Measurements from ENCODE around the gene ANKRD31.

Gene ANKRD31

GRCh38 chr5:75023368-75024159 lies 213.1 kb downstream of the ANKRD31 start:
- DNase-seq, result no peak

- no peak for DNase-seq
These were observed 214.9 kb downstream of the ANKRD31 start for GRCh38 chr5:75021800-75022199.

- no peak for DNase-seq
These were observed 215.5 kb downstream of the ANKRD31 start for GRCh38 chr5:75021219-75021618.

- no peak for DNase-seq
These were observed 216.5 kb downstream of the ANKRD31 start for GRCh38 chr5:75020016-75020656.

- no peak for DNase-seq
These were observed 217.7 kb downstream of the ANKRD31 start for GRCh38 chr5:75018805-75019587.
